GM13977 (cell line): ENCODE results near the gene GPATCH3.

Experiments
- DNase-seq: peaks from one replicate; pipeline ENCODE4 v3.0.0; 2012; ENCODE audit warnings: low spot score
- CTCF ChIP-seq: IDR thresholded peaks from 2 replicates; pipeline ENCODE4 v1.5.1; 2012; ENCODE audit warnings: mild to moderate bottlenecking, control low read depth; ENCODE audit not compliant: insufficient read depth; ENCODE audit errors: extremely low read depth, missing control alignments
- in situ Hi-C: fragments of 300-500 bp; cut with MboI; formaldehyde crosslinking; loops from one replicate; pipeline ENCODE4 v1.12.0; 2022; ENCODE audit warnings: low sequenced_read_pairs, low pct_unique_long_range_greater_than_20kb, mixed read lengths, inconsistent platforms; ENCODE audit not compliant: unreplicated experiment

The GPATCH3 gene

GRCh38 chr1:26900815-26901511 is 696 bp upstream of the GPATCH3 start:
- in situ Hi-C loops = no loop called here
- DNase-seq = no peak
- TF ChIP-seq CTCF = no peak

DNA sequence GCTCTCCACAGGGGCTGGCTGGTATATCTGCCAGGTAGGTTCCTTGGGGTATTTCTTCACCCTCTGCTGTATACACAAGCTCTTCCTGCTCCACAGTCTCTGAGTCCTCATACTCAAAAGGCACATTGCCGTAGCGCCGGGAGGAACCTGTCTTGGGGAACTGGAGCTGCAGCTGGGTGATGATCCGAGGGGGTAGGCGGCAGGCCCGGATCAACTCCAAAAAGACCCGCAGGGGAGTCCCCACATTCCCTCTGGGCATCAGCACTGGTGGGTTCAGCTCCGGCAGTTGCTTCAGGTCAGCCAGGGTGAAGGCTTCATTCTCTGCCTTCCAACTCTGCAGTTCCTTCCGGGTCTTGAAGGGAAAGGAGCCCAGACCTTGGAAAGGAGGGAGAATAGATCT is 2.9 kb downstream of the GPATCH3 start:
- no peak for TF ChIP-seq CTCF
- in situ Hi-C loops = no loop called here
- DNase-seq = no peak

- no peak for TF ChIP-seq CTCF
- no peak for DNase-seq
- in situ Hi-C loops = no loop called here
Measured at GRCh38 chr1:26894263-26894662, 6.0 kb downstream of the GPATCH3 start.

- in situ Hi-C loops = no loop called here
- no peak for TF ChIP-seq CTCF
- DNase-seq = no peak
Measured at GRCh38 chr1:26890467-26890796, 9.8 kb downstream of the GPATCH3 start.

DNA sequence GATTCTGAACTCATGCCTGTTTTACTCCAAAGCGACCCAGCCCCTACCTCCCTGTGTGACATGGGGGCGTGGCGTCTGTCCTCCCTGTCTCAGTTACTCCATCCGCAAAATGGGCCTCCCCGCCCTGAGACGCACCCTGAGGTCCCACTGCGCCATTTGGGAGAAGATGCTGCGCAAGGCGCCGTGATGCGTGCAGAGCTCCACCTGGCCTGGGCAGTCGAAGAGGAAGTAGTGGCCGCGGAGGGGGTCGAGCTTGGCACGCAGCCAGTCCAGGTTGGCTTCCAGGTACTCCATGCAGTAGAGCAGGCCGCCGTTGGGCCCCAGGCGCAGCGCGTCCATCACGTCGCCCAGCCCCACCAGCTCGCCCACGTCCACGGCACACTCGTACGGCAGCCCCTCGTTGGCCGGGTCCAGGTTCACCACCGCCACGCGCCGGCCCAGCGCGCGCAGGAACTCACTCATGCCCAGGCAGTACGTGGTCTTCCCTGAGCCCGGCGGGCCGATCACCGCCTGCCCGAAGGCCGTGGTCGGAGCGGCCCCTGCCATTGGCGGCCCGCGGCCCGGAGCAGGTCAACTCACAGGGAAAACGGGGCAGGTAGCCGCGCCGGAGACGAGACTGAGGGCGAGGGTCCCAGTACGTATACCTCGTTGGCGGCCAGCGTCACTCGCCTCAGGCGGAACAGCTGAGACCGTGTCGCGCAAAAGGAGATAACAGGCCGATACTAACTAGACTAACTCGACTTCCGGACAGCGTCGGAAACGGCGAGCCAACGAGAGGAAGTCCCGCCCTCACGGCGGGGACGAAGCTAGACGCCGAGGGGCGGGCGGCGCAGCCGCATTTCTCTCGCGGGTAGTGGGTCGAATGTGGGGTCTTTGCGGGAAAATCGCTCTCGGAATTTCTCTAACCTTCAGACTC is 10.5 kb downstream of the GPATCH3 start, which contains the start of gene GPN2:
Gene GPN2, minus strand, starts transcription at position 733 of the 916 bp plus-strand sequence. Its CDS starts 187 bp downstream, at position 546.
- no peak for TF ChIP-seq CTCF
- peak; percentile 96 for DNase-seq
- in situ Hi-C loops = no loop called here

DNA sequence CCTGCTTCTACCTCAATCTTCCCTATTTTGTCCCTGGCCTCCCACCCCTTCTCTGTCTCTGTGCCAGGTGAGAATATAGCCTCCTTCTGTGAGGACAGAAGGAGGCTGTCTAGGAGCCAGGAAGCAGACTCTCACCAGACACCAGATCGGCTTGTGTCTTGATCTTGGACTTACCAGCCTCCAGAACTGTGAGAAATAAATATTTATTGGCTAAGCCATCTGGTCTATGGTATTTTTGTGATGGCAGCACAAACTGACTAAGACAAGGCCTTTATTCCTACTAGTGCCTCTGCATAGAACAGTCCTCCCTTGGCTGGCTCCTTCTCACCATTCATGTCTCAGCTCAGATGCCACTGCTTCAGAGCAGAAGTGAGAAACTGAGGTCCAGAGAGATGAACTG is 12.0 kb downstream of the GPATCH3 start:
- TF ChIP-seq CTCF = no peak
- in situ Hi-C loops = no loop called here
- DNase-seq = no peak
